Ovary (tissue), 3 donors: ENCODE data around the gene USP17L12.
"Not testable (repeated sequence)": the region's sequence is repeated elsewhere in the genome, so short reads cannot be mapped to it uniquely, and the experiment has no call there.

ENCODE experiments used
- CTCF ChIP-seq, 3 donors: fragments of 450-650 bp in 2 of 3; fragments of 200-600 bp in 1 of 3; IDR thresholded peaks; one replicate each; pipeline versions ENCODE4 v1.5.1 to v1.8.0; 2016 to 2022; ENCODE audit warnings: antibody characterized with exemption in 3 of 3, mild to moderate bottlenecking in 1 of 3
- POLR2A ChIP-seq: fragments of 450-650 bp; IDR thresholded peaks from one replicate; pipeline ENCODE4 v1.6.1; 2017; ENCODE audit warnings: antibody characterized with exemption, mild to moderate bottlenecking, moderate library complexity
- donor health status: DM: no; HTN: no; CAD: no.

- TF ChIP-seq CTCF (IDR thresholded peaks at IDR 0.05); POLR2A: not testable (repeated sequence)
Measured at GRCh38 chr4:9257824-9258223, 37.9 kb downstream of the USP17L12 start, which contains the start of gene USP17L20.
